ENCODE data around the gene SH2D7. TPM values are rescaled to one million over a fixed set of nuclear protein-coding genes. Genes with fewer than 3 reads are reported as not detected.

SH2D7 gene
- total RNA-seq, 2 donors from 2014 or later, result not detected

DNA sequence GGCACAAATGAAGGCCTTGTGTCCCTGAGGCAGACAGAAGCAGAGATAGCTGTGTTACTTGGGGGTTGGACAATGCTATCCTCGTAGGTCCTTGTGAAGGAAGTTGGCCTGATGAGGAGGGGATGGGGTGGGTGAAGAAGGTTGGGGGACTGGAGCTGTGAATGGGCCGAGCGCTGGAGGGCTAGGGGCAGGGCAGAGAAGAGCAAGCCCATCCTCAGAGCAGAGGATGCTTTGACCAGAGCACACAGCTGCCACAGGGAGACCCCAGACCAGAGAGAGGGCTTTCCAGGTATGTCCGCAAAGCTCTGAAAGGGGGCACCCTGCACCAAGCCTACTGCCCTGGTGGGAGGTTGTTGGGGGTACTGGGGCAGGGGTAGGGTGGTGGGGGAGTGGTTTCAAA is 9.2 kb upstream of the SH2D7 start:
- H3K27me3 ChIP-seq (replicated peaks; ENCODE audit: insufficient read depth), result no peaks in the 10 kb centered on the region

GRCh38 chr15:78083687-78084448 is 8.5 kb upstream of the SH2D7 start:
- no peak overlapping the region for H3K4me3 ChIP-seq
- no peaks in the 10 kb centered on the region for H3K36me3 ChIP-seq
- no peak for ATAC-seq (ENCODE audit: insufficient number of reproducible peaks, low FRiP score, low read depth)
- no peaks in the 10 kb centered on the region for H3K9me3 ChIP-seq
- H3K27ac ChIP-seq, result no peak overlapping the region
- no peak for TF ChIP-seq CTCF (IDR thresholded peaks at IDR 0.05)
- H3K27me3 ChIP-seq (replicated peaks; ENCODE audit: insufficient read depth), result no peaks in the 10 kb centered on the region
- DNase-seq (ENCODE audit: low spot score), result no peak
- no peaks in the 10 kb centered on the region for H3K4me1 ChIP-seq (ENCODE audit: control insufficient read depth in 1 of 2, low read depth in 2 of 2)

More for the DNA sequence above, 9.2 kb upstream of the SH2D7 start:
- Histone ChIP-seq H3K9me3 (no peaks in the 10 kb centered on the region), H3K27ac (no peak overlapping the region), H3K4me1 (ENCODE audit: control insufficient read depth in 1 of 2, low read depth in 2 of 2) (peaks cover 0 to 2% of the 10 kb centered on the region in 2 donors), H3K36me3 (no peaks in the 10 kb centered on the region), H3K4me3 (no peak overlapping the region)
- no peak for DNase-seq (ENCODE audit: low spot score)
- ATAC-seq (ENCODE audit: insufficient number of reproducible peaks, low FRiP score, low read depth), result no peak
- TF ChIP-seq CTCF (IDR thresholded peaks at IDR 0.05), result no peak

GRCh38 chr15:78084449-78084750 is 8.0 kb upstream of the SH2D7 start:
- ATAC-seq (ENCODE audit: insufficient number of reproducible peaks, low FRiP score, low read depth), result no peak
- Histone ChIP-seq H3K9me3 (no peaks in the 10 kb centered on the region), H3K27ac (no peak overlapping the region), H3K27me3 (replicated peaks; ENCODE audit: insufficient read depth) (no peaks in the 10 kb centered on the region), H3K4me1 (ENCODE audit: control insufficient read depth in 1 of 2, low read depth in 2 of 2) (no peaks in the 10 kb centered on the region), H3K36me3 (no peaks in the 10 kb centered on the region), H3K4me3 (no peak overlapping the region)
- TF ChIP-seq CTCF (IDR thresholded peaks at IDR 0.05), result no peak
- DNase-seq (ENCODE audit: low spot score), result no peak

DNA sequence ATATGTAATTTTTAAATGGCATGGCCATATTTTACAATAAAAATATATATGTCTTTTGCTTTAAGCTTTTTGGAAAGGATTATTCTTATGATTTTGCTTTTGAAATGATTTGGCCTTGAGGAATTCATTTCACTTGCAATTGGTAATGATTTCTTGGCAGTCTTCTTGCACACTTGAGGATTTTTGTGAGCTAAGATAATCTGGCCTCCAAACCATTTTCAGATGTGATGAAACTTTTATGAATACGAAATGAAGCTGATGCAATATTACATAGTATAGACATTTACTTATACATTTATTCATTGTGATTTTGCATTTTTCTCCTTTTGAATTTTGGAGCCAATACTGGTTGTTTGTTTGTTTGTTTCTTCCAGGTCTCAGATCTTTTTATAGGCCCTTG is 6.4 kb upstream of the SH2D7 start:
- ATAC-seq (ENCODE audit: insufficient number of reproducible peaks, low FRiP score, low read depth) (no peak), DNase-seq (ENCODE audit: low spot score) (no peak)
- TF ChIP-seq CTCF (IDR thresholded peaks at IDR 0.05), result no peak
- no peaks in the 10 kb centered on the region for H3K27me3 ChIP-seq (replicated peaks; ENCODE audit: insufficient read depth)
- no peaks in the 10 kb centered on the region for H3K36me3 ChIP-seq
- no peak overlapping the region for H3K27ac ChIP-seq
- no peaks in the 10 kb centered on the region for H3K4me1 ChIP-seq (ENCODE audit: control insufficient read depth in 1 of 2, low read depth in 2 of 2)
- H3K9me3 ChIP-seq, result no peaks in the 10 kb centered on the region
- no peak overlapping the region for H3K4me3 ChIP-seq

DNA sequence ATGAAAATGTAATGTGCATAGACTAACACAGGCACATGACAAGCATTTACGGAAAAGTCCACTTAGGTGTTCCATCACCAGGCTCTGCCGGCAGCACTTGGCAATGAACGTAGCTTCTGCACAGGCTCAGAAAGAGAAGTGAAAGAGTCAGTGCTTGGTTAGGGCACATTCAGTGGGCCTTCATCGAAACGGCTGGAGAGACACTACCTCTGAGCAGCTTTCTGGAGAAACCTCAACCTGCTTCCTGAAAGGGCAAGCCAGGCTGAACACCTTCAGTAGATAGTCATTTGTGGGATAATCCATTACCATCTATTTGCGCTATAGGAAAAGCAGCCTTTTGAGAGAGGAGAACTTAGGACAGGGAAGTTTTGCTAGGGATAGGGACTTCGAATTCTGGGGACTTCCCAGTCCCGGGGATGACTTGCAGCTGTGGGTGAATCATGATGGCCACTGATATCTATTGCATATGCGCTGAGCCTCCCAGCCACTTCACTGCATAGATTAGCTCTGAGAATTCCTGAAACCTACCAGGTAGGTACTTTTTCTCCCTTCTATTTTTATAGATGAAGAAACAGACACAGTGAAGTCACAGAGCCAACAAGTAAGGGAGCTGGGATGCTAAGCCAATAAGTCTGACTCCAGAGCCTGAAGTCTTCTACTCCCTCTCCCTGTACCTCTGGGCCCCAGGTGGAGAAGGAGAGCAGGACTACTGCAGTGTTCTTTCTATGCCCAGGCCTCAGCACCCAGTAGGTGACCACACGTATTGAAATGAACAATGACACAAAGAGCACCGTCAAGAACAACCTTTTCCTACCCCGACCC is 4.2 kb upstream of the SH2D7 start:
- no peak overlapping the region for H3K4me3 ChIP-seq
- no peak overlapping the region for H3K27ac ChIP-seq
- ATAC-seq (ENCODE audit: insufficient number of reproducible peaks, low FRiP score, low read depth), result no peak
- peaks cover 0 to 4% of the 10 kb centered on the region in 2 donors for H3K4me1 ChIP-seq (ENCODE audit: control insufficient read depth in 1 of 2, low read depth in 2 of 2)
- H3K9me3 ChIP-seq, result no peaks in the 10 kb centered on the region
- H3K27me3 ChIP-seq (replicated peaks; ENCODE audit: insufficient read depth), result no peaks in the 10 kb centered on the region
- TF ChIP-seq CTCF (IDR thresholded peaks at IDR 0.05), result no peak
- DNase-seq (ENCODE audit: low spot score), result no peak
- no peaks in the 10 kb centered on the region for H3K36me3 ChIP-seq

Measured in thoracic aorta (tissue), 2 donors.